Lower lobe of right lung (tissue), 2 donors: ENCODE measurements around the gene CELF4. TPM values are rescaled to one million over a fixed set of nuclear protein-coding genes. Genes with fewer than 3 reads are reported as not detected.

Experiments
- ATAC-seq, 2 donors: fragments of 200-7000 bp; cut with Tn5 transposase; one replicate each; pipeline ENCODE4 v1.9.1; 2020 to 2022; ENCODE audit warnings: mild to moderate bottlenecking in 2 of 2, moderate library complexity in 2 of 2
- DNase-seq: peaks from one replicate; pipeline ENCODE4 v3.0.0-alpha.2; 2020
- H3K27ac ChIP-seq: fragments of 200-600 bp; one replicate; pipeline ENCODE4 v1.8.0; 2022
- H3K27me3 ChIP-seq: fragments of 200-600 bp; one replicate; pipeline ENCODE4 v1.8.0; 2022; ENCODE audit warnings: low read depth
- H3K36me3 ChIP-seq: fragments of 200-600 bp; one replicate; pipeline ENCODE4 v1.8.0; 2022; ENCODE audit warnings: mild to moderate bottlenecking
- H3K4me1 ChIP-seq: fragments of 200-600 bp; one replicate; pipeline ENCODE4 v1.8.0; 2022
- H3K4me3 ChIP-seq: fragments of 200-600 bp; one replicate; pipeline ENCODE4 v1.8.0; 2022; ENCODE audit warnings: mild to moderate bottlenecking
- H3K9me3 ChIP-seq: fragments of 200-600 bp; one replicate; pipeline ENCODE4 v1.8.0; 2022
- CTCF ChIP-seq: fragments of 200-600 bp; IDR thresholded peaks from one replicate; pipeline ENCODE4 v1.8.0; 2022; ENCODE audit warnings: antibody characterized with exemption, mild to moderate bottlenecking
- intact Hi-C: fragments of 100-400 bp; cut with DNase I; formaldehyde crosslinking; loops from one replicate; pipeline ENCODE4 v1.11.0; 2022
- total RNA-seq: library from RNA; stranded (reverse); fragmentation: NEBNext Ultra II Directional; extraction: Animal tissue kit (Norgen Biotek cat#: 25700); gene quantifications from one replicate; pipeline ENCODE4 v1.2.1, GENCODE V29; 2021
- donor health status: DM: no; HTN: yes; CAD: no; lungs with severe emphysema.

The CELF4 gene
- total RNA-seq, 1 donor from 2014 or later = 0.38 TPM

DNA sequence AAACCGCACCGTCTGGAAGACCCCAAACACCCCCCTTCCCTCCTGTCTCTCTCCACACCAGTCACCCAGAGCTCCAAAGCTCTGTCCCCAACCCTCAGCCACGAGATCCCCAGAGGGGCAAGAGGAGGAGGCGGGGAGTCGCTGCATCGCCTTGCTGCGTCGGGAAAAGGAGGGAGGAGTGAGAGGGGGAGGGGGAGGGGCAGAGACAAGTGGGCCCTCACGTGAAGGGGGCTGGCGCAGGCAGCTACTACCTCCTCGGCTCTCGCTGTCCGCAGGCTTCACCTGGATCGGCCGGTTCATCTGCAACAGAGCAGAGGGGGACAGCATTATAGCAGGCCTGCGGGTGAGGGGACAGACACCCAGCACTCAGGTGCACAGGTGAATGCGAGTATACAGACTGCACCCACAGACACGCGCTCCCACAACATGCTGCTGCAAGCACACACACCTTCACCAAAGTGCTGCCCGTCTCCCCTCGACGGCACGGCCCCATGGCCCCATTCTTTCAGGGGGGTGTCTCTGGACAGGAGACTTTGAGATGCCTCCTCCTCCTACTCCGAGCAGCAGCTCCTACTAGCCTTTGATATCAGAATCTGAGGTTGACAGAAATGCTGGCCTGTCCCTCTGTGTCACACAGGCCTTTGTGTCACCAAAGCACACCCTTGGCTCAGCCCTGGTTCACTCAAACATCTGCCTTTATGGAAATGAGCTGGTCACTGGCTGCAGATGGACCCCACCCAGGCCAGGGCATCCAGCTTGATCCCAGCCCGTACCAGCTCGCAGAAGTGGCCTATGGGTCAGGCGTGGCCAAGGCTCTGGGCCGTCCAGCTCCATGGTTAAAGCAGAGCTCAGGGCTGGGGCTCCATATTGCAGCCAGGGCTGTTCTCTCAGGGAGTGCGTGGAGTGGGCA, 243.8 kb downstream of the CELF4 start:
- no peaks in the 10 kb centered on the region for H3K27me3 ChIP-seq
- no peak overlapping the region for H3K4me3 ChIP-seq
- no peaks in the 10 kb centered on the region for H3K4me1 ChIP-seq
- no peak for DNase-seq
- H3K9me3 ChIP-seq = no peaks in the 10 kb centered on the region
- ATAC-seq = no peak
- no peak overlapping the region for H3K27ac ChIP-seq
- no peak for TF ChIP-seq CTCF
- intact Hi-C loops = no loop called here
- no peaks in the 10 kb centered on the region for H3K36me3 ChIP-seq

- ATAC-seq (no peak), DNase-seq (no peak)
- Histone ChIP-seq H3K9me3 (no peaks in the 10 kb centered on the region), H3K36me3 (no peaks in the 10 kb centered on the region), H3K4me1 (no peaks in the 10 kb centered on the region), H3K4me3 (no peak overlapping the region), H3K27me3 (no peaks in the 10 kb centered on the region), H3K27ac (no peak overlapping the region)
- intact Hi-C loops = no loop called here
- no peak for TF ChIP-seq CTCF
Measured at GRCh38 chr18:37320317-37320716, 245.3 kb downstream of the CELF4 start.

DNA sequence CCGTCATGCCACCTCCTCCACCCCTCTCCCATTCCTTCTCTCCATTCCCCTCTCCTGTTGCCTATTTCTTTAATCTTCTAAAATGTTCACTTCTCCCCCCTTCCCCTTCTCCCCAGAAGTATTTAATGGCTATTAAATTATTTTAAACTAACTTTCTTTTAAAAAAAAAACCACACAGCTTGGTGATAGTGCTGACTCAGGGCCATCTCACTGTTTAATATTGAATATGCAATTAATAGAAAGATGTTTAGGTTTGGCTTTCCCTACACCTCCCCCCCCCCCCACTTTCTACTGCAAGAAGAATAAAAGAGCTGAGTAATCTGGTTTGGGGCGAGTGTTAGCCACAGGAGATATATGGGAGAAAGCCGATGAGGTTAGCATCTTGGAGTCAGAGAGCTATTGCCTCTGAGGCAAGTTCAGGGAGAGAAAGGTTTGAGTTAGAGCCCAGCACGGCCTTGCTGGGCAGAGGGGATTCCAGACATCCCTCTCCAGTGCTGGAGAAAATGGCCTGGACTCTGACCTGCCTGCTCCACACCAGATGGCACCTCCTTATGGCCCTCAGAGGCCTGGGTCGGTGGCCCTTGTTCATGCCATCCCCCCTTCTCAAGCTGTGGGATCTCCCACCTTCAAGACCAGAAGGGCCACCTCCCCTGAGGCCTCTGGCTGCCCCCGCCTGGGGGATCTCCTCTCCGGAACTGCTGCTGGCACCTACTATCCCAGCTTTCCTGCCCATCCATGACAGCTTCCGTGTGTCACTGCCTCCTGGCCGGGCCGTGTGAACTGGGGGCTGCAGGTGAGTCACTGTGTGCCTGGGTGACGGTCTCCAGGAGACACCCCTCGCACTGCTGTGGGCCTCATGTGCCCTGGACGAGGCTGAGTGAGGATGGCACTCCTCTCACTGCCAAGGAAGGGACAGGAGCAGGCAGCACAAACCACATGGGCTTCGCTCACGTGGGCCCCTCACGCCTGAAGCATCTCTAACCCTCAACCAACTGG, 246.9 kb downstream of the CELF4 start:
- no peaks in the 10 kb centered on the region for H3K27me3 ChIP-seq
- H3K36me3 ChIP-seq = no peaks in the 10 kb centered on the region
- intact Hi-C loops = no loop called here
- no peak for DNase-seq
- H3K4me1 ChIP-seq = no peaks in the 10 kb centered on the region
- TF ChIP-seq CTCF = no peak
- ATAC-seq = no peak
- H3K27ac ChIP-seq = no peak overlapping the region
- no peak overlapping the region for H3K4me3 ChIP-seq
- no peaks in the 10 kb centered on the region for H3K9me3 ChIP-seq

GRCh38 chr18:37317486-37317885, 248.1 kb downstream of the CELF4 start:
- DNase-seq (no peak), ATAC-seq (no peak)
- intact Hi-C loops = no loop called here
- Histone ChIP-seq H3K27me3 (no peaks in the 10 kb centered on the region), H3K4me3 (no peak overlapping the region), H3K9me3 (no peaks in the 10 kb centered on the region), H3K36me3 (no peaks in the 10 kb centered on the region), H3K4me1 (no peaks in the 10 kb centered on the region), H3K27ac (no peak overlapping the region)
- no peak for TF ChIP-seq CTCF

- Histone ChIP-seq H3K36me3 (no peaks in the 10 kb centered on the region), H3K9me3 (no peaks in the 10 kb centered on the region), H3K27me3 (no peaks in the 10 kb centered on the region), H3K4me1 (no peaks in the 10 kb centered on the region), H3K27ac (no peak overlapping the region), H3K4me3 (no peak overlapping the region)
- TF ChIP-seq CTCF = no peak
- intact Hi-C loops = no loop called here
- DNase-seq (no peak), ATAC-seq (no peak)
Measured at GRCh38 chr18:37316468-37316867, 249.1 kb downstream of the CELF4 start.
